HepG2 (cell line): Measurements from ENCODE around the gene RHOV. TPM values are rescaled to one million over a fixed set of nuclear protein-coding genes. Genes with fewer than 3 reads are reported as not detected.

Source experiments
- ARID4A ChIP-seq: sonication (generic); formaldehyde crosslinking; IDR thresholded peaks from 2 replicates; pipeline ENCODE4 v1.5.0; 2020; ENCODE audit warnings: mild to moderate bottlenecking, missing genetic modification reagents, borderline replicate concordance
- ETV5 ChIP-seq: IDR thresholded peaks from 2 replicates; pipeline ENCODE4 v1.6.1; 2018; ENCODE audit warnings: missing biosample characterization, missing genetic modification reagents, inconsistent platforms, borderline replicate concordance
- KDM2A ChIP-seq: sonication (generic); formaldehyde crosslinking; IDR thresholded peaks from 2 replicates; pipeline ENCODE4 v1.4.0; 2020; ENCODE audit warnings: low read depth, missing genetic modification reagents, borderline replicate concordance
- NPAS2 ChIP-seq: sonication (generic); formaldehyde crosslinking; IDR thresholded peaks from 2 replicates; pipeline ENCODE4 v1.8.0; 2022; ENCODE audit warnings: mild to moderate bottlenecking, missing genetic modification reagents, borderline replicate concordance
- PATZ1 ChIP-seq: sonication (generic); formaldehyde crosslinking; IDR thresholded peaks from 2 replicates; pipeline ENCODE4 v1.4.0; 2020; ENCODE audit warnings: missing genetic modification reagents
- RARA ChIP-seq: IDR thresholded peaks from 2 replicates; pipeline ENCODE4 v1.6.1; 2016; ENCODE audit warnings: missing genetic modification reagents, missing compliant biosample characterization
- STAG1 ChIP-seq: sonication (generic); formaldehyde crosslinking; IDR thresholded peaks from 2 replicates; pipeline ENCODE4 v1.4.0; 2020; ENCODE audit warnings: missing genetic modification reagents
- XRCC5 ChIP-seq: fragments of 200-400 bp; formaldehyde crosslinking; optimal IDR thresholded peaks from 2 replicates; pipeline ENCODE3; 2017; ENCODE audit warnings: mild to moderate bottlenecking, low read length
- ZFP90 ChIP-seq: sonication (generic); formaldehyde crosslinking; IDR thresholded peaks from 2 replicates; pipeline ENCODE4 v1.8.0; 2022; ENCODE audit warnings: missing genetic modification reagents, mild to moderate bottlenecking, inconsistent platforms, borderline replicate concordance
- ZNF687 ChIP-seq: sonication (generic); formaldehyde crosslinking; IDR thresholded peaks from 2 replicates; pipeline ENCODE4 v1.5.1; 2020; ENCODE audit warnings: mild to moderate bottlenecking, missing genetic modification reagents, moderate library complexity
- ZNF891 ChIP-seq: sonication (generic); formaldehyde crosslinking; IDR thresholded peaks from 2 replicates; pipeline ENCODE4 v1.5.0; 2020; ENCODE audit warnings: mild to moderate bottlenecking, missing genetic modification reagents
- polyA plus RNA-seq, 8 experiments: library from polyadenylated mRNA; depleted of rRNA in 3 of 8; stranded (reverse) in 7 of 8; unstranded in 1 of 8; fragments of >200 nt; fragmentation: Illumina TruSeq in 4 of 8; extraction: Trizol in 4 of 8; gene quantifications; 2 replicates each; pipeline versions ENCODE4 v1.2.1 to v1.2.3, GENCODE V29; 2011 to 2016; ENCODE audit warnings: low read depth in 4 of 8, missing spikeins in 1 of 8, mixed read lengths in 1 of 8; ENCODE audit not compliant: insufficient read depth in 1 of 8
- total RNA-seq, 5 experiments: library from RNA; depleted of rRNA; stranded (reverse); fragments of >200 nt; fragmentation: Illumina TruSeq; extraction: Trizol; gene quantifications; 2 replicates each; pipeline ENCODE4 v1.2.3, GENCODE V29; 2016; ENCODE audit warnings: low read depth in 1 of 5

RHOV gene
- total and polyA plus RNA-seq, 2 of the 13 experiments (the other 11 are each of a cell fraction or from before 2014, with no cell fraction given) = 0.17 to 0.18 TPM

- TF ChIP-seq KDM2A (CRISPR knock-in tag) = peak; percentile 36; the same call in 1 of the 2 replicates
- TF ChIP-seq PATZ1 (CRISPR knock-in tag) = 0 out of 2 replicates have a peak, but pooled peaks have one; percentile 40
- TF ChIP-seq ZNF891 = peak; percentile 90
- TF ChIP-seq RARA (CRISPR knock-in tag) = peak; percentile 78
- peak; percentile 49; the same call in 1 of the 2 replicates for TF ChIP-seq ETV5 (CRISPR knock-in tag)
- TF ChIP-seq XRCC5 = peak; percentile 37
- peak; percentile 81 for TF ChIP-seq ZNF687
- TF ChIP-seq NPAS2 (CRISPR knock-in tag) = no peak
- TF ChIP-seq ARID4A = peak; percentile 33; the same call in 1 of the 2 replicates
- 0 out of 2 replicates have a peak, but pooled peaks have one; percentile 27 for TF ChIP-seq ZFP90 (CRISPR knock-in tag)
- TF ChIP-seq STAG1 (CRISPR knock-in tag) = no peak
Measured at GRCh38 chr15:40909662-40910630, 35.9 kb upstream of the RHOV start (continued).
